GM12892 (cell line): ENCODE data around the gene USP8.

Experiments
- POLR2A ChIP-seq: IDR thresholded peaks from 2 replicates; pipeline ENCODE4 v1.6.1; 2011; ENCODE audit warnings: low read depth, low read length, control low read depth
- POLR2AphosphoS5 ChIP-seq: IDR thresholded peaks from 2 replicates; pipeline ENCODE4 v1.6.1; 2011; ENCODE audit warnings: low read depth, low read length, control low read depth

DNA sequence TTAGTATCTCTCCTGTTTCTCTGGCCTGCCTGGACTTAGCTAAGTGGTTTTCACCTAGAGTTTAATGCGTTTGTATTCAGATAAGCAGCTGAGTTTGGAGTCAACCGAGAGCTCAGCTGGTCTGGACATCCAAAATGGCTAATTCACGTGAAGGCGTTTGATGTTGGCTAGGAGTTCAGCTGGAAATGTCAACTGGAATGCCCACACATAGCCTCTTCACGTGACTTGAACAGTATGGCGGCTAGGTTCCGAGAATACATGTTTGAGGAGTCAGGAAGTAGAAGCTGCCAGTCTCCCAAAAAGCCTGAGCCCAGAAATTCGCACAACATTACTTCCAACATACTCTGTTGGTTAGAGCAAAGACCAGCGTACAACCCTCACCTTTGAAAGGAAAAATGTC lies 2.2 kb downstream of the USP8 start:
- 0 out of 2 replicates have a peak, but pooled peaks have one; percentile 18 for TF ChIP-seq POLR2A
- no peak for TF ChIP-seq POLR2AphosphoS5
